HG03196 (cell line): ENCODE data around the gene FOXN1.
A peak's percentile ranks its signal among the peaks of the same experiment; 100 is the strongest.

Experiments
- ATAC-seq: cut with Tn5 transposase; IDR thresholded peaks from one replicate; pipeline ENCODE4 v1.9.1; 2021; ENCODE audit not compliant: unreplicated experiment

FOXN1 gene

GRCh38 chr17:28545141-28545503 lies 39.0 kb downstream of the FOXN1 start:
- no peak for ATAC-seq

GRCh38 chr17:28545787-28546415 lies 39.8 kb downstream of the FOXN1 start:
- no peak for ATAC-seq

GRCh38 chr17:28547096-28547622 lies 41.0 kb downstream of the FOXN1 start:
- ATAC-seq = no peak

- no peak for ATAC-seq
Observed at GRCh38 chr17:28547623-28548416, 41.7 kb downstream of the FOXN1 start.

- no peak for ATAC-seq
Observed at GRCh38 chr17:28548417-28549130, 42.4 kb downstream of the FOXN1 start.

GRCh38 chr17:28549236-28550132 lies 43.3 kb downstream of the FOXN1 start:
- ATAC-seq = peak; percentile 35

- no peak for ATAC-seq
Observed at GRCh38 chr17:28550858-28551257, 44.7 kb downstream of the FOXN1 start.

GRCh38 chr17:28551421-28552175 lies 45.5 kb downstream of the FOXN1 start:
- ATAC-seq = no peak

- peak; percentile 49 for ATAC-seq
Observed at GRCh38 chr17:28552176-28552999, 46.2 kb downstream of the FOXN1 start, which contains the start of gene UNC119. TSS of gene UNC119 (minus strand) at chr17:28552624. CDS start at chr17:28552557, 67 bp downstream.

GRCh38 chr17:28553000-28553505 lies 46.9 kb downstream of the FOXN1 start:
- ATAC-seq = no peak

GRCh38 chr17:28554565-28554964 lies 48.4 kb downstream of the FOXN1 start:
- ATAC-seq = no peak

- ATAC-seq = no peak
Observed at GRCh38 chr17:28555022-28555421, 48.9 kb downstream of the FOXN1 start.

GRCh38 chr17:28563475-28563874 lies 57.3 kb downstream of the FOXN1 start:
- ATAC-seq = no peak

GRCh38 chr17:28567604-28568003 lies 61.5 kb downstream of the FOXN1 start:
- no peak for ATAC-seq

GRCh38 chr17:28569446-28569845 lies 63.3 kb downstream of the FOXN1 start:
- ATAC-seq = no peak

- peak; percentile 20 for ATAC-seq
Observed at GRCh38 chr17:28570716-28571360, 64.7 kb downstream of the FOXN1 start.

- peak; percentile 73 for ATAC-seq
Observed at GRCh38 chr17:28571361-28572122, 65.4 kb downstream of the FOXN1 start, which contains the start of gene PIGS. TSS of gene PIGS (minus strand) at chr17:28571524. CDS start at chr17:28571496, 28 bp downstream.
